Activated CD8-positive, alpha-beta memory T cell treated with anti-CD3 and anti-CD28 coated beads, Interleukin-2, amount 50 U/mL, for 4 hours (primary cell): ENCODE measurements around the gene PTPRN2.

ENCODE experiments used
- DNase-seq: peaks from one replicate; pipeline ENCODE4 v3.0.0-alpha.2; 2020

The PTPRN2 gene

GRCh38 chr7:157612664-157613561 is 974.7 kb downstream of the PTPRN2 start:
- DNase-seq = peak; percentile 64

DNA sequence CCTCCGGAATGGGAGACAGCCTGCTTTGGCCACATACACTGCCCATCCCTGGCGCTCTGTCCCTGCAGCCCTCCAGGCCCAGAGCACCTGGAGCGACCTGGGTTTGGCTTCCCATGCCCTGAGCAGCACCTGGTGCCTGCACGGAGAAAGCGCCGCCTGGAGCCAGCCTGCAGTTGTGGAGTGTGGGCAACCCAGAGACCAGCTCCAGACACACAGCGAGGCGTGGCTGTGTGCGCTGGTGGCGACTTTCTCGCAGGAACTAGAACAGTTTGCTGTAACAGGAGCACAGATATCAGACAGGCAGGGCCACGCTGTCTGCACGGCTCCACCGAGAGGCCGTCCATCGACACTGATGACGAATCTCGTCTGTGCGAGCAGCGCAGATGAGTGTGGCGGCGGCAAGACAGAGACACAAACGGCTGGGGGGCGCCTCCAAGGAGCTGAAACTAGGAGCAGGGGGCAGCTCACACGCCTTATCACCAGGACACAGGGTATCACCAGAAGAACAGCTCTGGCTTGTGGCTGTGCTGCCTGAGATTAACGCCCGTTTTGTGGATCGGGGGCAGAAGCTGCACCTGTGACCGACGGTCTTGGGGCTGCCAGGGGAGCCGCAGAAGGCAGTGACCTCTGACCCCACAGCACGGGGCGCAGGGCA is 975.5 kb downstream of the PTPRN2 start:
- no peak for DNase-seq

DNA sequence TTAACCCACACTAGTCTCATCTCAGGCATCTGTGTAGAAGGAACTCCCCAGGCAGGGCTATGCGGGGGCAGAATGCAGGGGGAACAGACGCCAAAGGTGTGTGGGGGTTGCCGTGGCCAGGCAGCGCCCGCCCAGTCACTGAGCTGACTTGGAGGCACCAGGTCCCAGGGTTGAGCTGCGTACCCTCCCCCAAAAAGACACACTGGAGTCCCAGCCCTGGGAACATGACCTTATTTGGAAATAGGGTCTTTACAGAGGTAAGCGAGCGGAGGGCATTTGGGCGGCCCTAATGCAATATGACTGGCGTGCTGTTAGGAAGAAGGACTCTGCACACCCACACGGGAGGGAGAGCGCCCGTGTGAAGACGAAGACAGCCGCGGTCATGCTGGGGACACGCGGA is 976.3 kb downstream of the PTPRN2 start:
- no peak for DNase-seq

DNA sequence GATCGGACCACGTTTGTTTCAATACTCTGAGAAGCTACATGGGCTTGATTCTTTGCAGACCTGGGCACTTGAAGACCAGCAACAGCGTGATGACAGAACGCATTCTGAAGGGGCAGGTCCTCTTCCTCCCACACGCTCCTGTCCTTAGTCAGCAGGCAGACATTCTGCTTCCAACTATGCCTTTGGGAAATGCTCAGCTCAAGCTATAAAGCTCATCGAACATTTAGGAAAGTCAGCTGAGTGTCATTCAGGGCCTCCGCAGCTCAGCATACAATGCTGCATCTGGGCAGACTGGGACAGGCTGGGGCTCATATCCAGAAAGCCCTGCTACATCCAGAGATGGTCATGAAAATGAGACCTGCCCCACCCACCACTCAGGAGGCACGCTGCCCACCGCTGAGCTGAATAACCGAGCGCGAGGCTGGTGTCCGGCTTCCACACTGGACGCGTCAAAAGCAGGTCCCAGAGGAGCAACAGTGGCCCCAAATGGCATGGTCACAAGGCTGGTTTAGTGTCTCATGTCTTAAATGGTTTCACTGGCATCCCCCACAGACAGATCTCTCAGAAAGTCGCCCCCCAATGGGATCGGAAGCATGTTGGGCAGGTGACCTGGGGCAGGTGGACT is 976.8 kb downstream of the PTPRN2 start:
- DNase-seq = no peak

DNA sequence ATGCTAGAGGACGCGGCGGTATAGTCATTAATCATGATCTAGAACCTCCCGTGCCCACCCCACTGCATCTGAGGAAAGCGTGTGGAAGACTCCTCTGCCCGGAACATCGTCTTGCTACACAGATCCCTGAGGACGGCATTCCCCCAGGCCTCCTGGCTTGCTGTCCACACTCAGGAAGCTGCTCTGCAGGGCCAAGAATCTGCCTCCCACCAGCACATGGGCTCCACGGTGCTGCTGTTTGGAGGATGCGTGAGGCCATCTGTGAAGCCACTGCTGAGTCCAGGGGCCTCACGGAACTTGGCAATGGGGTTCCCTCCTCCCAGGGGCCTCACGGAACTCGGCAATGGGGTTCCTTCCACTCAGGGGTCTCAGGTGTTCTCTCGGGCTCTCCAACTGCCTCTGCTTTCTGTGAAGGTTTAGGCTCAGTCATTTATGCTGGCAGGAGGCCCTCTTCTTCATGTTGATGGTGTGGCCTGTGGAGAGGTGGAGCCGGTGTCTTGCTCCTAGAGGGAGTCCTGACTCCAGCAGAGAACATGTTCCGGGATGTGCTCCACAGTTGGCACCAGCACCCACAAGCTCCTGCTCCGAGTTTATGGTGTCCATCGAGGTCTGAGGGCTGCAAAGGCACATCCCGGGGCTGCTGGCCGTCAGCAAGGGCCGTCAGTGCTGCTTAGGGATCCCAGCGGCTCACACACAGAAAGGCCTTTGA is 977.5 kb downstream of the PTPRN2 start:
- no peak for DNase-seq

DNA sequence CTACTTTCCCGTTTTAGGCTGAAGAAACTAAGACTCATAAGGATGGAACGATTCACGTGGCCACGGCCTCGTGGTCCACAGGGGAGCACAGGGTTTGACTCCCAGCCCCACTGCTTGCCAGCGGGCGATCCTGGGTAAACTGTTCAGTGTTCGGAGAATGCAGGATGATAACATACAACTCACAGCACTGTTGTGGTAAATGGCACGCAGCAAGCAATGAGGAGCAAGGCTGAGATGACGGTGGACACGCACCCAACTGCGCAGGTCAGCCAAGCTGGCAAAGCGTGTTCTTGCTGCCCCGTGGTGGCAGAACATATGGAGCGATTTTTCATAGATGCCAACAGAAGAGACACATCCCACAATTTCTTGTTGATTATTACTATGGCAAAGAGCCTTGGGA is 978.1 kb downstream of the PTPRN2 start:
- DNase-seq = no peak

- no peak for DNase-seq
These were observed 980.4 kb downstream of the PTPRN2 start for GRCh38 chr7:157607218-157607617.

DNA sequence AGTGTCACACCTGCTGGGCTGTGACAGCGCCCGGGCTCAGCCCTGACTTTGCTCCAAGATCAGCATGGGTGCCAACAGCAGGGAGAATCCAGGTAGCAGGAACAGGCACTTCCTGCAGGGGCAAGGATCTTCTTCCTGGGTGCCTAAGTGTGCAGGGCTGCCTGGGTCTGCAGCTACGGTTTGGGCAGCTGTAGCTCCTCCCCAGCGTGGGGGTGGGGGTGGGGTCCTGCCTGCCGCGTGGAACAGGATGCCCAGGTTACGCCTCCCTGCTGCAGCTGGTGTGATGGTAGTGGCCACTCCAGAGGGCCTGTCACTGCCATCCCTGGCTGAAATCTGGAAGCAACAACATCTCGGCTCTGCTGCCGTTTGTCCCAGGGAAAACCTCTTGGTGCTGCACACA is 981.5 kb downstream of the PTPRN2 start:
- DNase-seq = no peak

- no peak for DNase-seq
These were observed 982.0 kb downstream of the PTPRN2 start for GRCh38 chr7:157605638-157606037.

GRCh38 chr7:157604661-157605381 is 982.8 kb downstream of the PTPRN2 start:
- no peak for DNase-seq

DNA sequence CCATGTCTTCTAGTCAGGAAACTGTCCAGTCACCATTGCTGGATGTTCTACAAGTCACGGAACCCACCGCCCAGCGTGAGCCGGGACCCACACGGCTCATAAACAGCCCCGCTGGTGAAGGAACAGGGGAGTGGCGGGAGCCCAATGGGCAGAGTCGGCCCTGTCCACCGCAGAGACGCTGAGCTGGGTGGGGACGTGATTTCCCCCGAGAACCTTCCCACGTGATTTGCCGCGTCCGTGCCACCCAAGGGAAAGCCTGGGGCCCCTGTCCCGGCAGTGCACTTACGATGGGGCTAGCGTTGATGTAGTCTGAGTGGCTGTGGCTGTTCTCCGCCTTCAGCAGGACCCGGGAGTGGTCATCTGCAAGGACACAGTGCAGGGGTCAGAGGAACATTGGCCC is 983.9 kb downstream of the PTPRN2 start:
- no peak for DNase-seq

DNA sequence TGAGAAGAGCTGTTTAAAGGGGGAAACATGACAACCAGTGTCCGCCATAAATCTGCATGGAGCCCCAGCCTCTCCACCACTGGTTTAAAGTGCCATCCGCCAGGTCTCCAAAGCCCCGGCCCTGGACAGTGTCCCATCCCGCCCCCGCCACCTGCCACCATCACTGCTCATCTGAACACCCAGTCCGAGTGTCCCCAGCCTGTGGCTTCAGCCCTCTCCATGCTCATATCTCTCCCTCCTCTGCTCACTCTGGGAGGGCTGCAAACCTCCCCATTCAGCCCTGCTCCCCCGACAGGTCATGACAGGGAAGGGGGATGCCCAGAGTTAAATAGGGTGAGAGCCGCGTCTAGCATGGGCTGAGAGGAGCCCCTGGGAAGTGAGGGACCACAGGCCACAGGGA is 984.6 kb downstream of the PTPRN2 start:
- no peak for DNase-seq

DNA sequence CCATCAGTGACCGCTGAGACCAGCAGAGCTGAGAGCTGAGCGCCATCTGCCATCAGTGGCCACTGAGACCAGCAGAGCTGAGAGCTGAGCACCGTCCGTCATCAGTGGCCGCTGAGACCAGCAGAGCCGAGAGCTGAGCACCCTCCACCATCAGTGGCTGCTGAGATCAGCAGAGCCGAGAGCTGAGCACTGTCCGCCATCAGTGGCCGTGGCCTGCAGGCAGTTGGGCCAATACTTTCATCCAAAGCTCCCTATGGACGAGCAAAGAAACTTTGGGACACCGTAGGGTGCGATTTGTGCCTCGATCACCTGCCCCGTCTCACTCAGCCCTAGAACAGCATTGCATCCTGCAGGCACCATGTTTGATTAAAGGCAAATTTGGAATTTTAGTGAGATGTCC is 985.0 kb downstream of the PTPRN2 start:
- no peak for DNase-seq

- no peak for DNase-seq
These were observed 985.5 kb downstream of the PTPRN2 start for GRCh38 chr7:157602156-157602555.

- DNase-seq = no peak
These were observed 986.1 kb downstream of the PTPRN2 start for GRCh38 chr7:157601530-157601929.

DNA sequence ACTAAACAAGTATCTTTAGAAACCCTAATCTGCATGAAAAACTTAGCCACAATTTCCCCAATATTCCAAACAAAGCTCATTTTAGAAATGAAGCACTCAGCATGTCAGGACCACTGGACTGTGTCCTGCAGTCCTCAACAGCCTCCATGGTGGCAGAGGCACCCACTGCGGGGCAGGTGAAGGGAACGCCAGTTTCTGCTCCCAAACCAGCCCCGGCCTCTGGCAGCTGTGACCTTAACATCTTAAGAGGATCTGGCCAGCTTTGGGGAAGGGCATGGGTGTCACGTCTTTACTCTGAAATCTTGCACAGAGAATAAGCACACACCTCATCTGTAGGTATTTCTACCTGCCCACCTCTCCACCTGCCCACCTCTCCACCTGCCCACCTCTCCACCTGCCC is 988.1 kb downstream of the PTPRN2 start:
- DNase-seq = no peak

DNA sequence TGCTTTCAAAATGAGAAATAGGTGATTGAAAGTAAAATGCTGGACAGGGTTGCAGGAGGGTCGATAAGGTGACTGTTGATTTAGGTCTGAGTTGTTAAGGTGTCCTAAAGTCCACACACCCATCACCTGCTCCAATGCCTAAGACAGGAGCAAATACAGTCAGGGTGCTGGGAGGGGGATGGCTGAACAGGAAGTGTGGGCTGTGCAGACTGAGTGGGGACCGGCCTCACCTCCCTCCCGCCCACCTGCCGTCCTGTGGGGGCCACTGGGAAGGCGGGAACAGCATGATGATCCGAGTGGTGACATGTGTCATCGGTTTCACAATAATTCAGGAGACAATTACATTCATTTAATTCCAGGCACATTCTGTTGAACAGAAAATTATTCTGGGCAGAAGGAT is 990.1 kb downstream of the PTPRN2 start:
- no peak for DNase-seq

- no peak for DNase-seq
These were observed 990.7 kb downstream of the PTPRN2 start for GRCh38 chr7:157596881-157597280.

DNA sequence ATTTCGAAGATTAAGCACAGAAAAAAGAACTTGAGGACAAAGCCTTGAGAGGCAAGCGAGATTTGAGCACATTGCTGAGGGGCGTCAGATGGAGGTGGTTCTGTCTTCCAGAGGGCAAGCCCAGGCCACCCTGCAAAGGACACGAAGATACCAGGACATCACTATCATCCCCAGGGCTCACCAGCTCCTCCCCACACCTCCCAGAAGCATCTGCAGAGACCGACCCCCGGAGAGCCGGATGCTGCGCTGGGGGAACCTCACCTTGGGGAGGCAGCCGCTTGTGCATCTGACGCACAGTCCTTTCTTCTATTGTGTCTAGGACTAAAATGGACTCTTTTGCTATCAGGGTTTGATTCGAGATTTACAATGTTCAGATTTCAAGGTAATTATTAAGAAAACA is 991.2 kb downstream of the PTPRN2 start:
- no peak for DNase-seq

DNA sequence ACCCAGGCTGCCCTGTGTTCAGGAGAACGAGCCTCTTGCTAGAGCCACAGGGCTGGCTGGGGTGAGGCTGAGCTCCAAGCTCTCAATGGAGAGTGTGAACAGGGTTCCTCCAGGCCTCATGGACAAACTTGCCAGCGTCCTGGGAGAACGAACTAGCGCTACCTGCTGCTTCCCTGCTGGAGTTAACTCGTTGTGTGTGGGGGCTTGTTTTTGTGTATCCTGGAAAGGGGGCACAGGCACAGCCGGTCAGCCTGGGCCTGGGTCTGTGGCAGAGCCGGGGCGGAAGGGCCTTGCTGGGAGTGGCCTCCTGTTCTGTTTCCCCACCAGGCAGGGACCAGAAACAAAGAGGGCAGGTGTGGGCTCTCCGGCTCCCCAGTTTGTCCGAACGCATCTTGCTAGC is 991.6 kb downstream of the PTPRN2 start:
- DNase-seq = no peak

GRCh38 chr7:157595086-157595855 is 992.4 kb downstream of the PTPRN2 start:
- no peak for DNase-seq

GRCh38 chr7:157594306-157594705 is 993.3 kb downstream of the PTPRN2 start:
- no peak for DNase-seq
